ENCODE data around the gene NUTM2A.
"Not testable (repeated sequence)": the region's sequence is repeated elsewhere in the genome, so short reads cannot be mapped to it uniquely, and the experiment has no call there.

GRCh38 chr10:87187573-87187972 is 37.7 kb upstream of the NUTM2A start:
- TF ChIP-seq CTCF (IDR thresholded peaks at IDR 0.05); MYC (IDR thresholded peaks at IDR 0.05; ENCODE audit: borderline replicate concordance, low read length); REST (IDR thresholded peaks at IDR 0.05); POLR2A (IDR thresholded peaks at IDR 0.05; ENCODE audit: low read length); RCOR1 (IDR thresholded peaks at IDR 0.05; ENCODE audit: low read depth, low read length); RARB (CRISPR knock-in tag; IDR thresholded peaks at IDR 0.05); EP300 (IDR thresholded peaks at IDR 0.05); BHLHE40 (IDR thresholded peaks at IDR 0.05; ENCODE audit: low read depth, low read length); CHD2 (IDR thresholded peaks at IDR 0.05; ENCODE audit: low read length, partially characterized antibody); MAX (IDR thresholded peaks at IDR 0.05); SMC3 (IDR thresholded peaks at IDR 0.05); JUNB (IDR thresholded peaks at IDR 0.05); HOXA7 (CRISPR knock-in tag; IDR thresholded peaks at IDR 0.05); USF2 (IDR thresholded peaks at IDR 0.05): not testable (repeated sequence)
